ENCODE data around the gene ARFGEF2. TPM values are rescaled to one million over a fixed set of nuclear protein-coding genes. Genes with fewer than 3 reads are reported as not detected.

Gene ARFGEF2
- total RNA-seq, 1 experiment from 2014 or later: 32.9 TPM

Other genes starting within 250 kb of the ARFGEF2 start
- gene PREX1, start 93.7 kb upstream of the ARFGEF2 start, total RNA-seq (2014; rRNA removed; shearing (Covaris generic)): 27.5 and 34.3 TPM in 2 replicates
- 123 and 172 TPM in 2 replicates for gene CSE1L, start 124.6 kb downstream of the ARFGEF2 start, total RNA-seq (2014; rRNA removed; shearing (Covaris generic))

Measured in SJSA1 (cell line).